ENCODE data around the gene SCUBE3. TPM values are rescaled to one million over a fixed set of nuclear protein-coding genes. Genes with fewer than 3 reads are reported as not detected.
A peak's percentile ranks its signal among the peaks of the same experiment; 100 is the strongest.

SCUBE3 gene
- total and polyA plus RNA-seq, 2 of the 4 experiments (the other 2 are of a cell fraction): 19.9 to 45.5 TPM

GRCh38 chr6:35288834-35289233 lies 75.1 kb downstream of the SCUBE3 start:
- Histone ChIP-seq H3K4me3 (ENCODE audit: insufficient read depth, low read depth, low read length) (no peak overlapping the region), H3K23ac (ENCODE audit: low read depth, low read length) (no peak overlapping the region), H3K14ac (replicated peaks; ENCODE audit: low read depth, low read length) (no peak overlapping the region), H2AK5ac (ENCODE audit: low read depth, low read length) (no peak overlapping the region), H3K4me1 (ENCODE audit: control insufficient read depth, insufficient read depth, low read length) (peaks cover 16% of the 10 kb centered on the region), H4K91ac (ENCODE audit: insufficient read depth, low read depth, low read length) (no peak overlapping the region), H3K56ac (ENCODE audit: extremely low read depth, insufficient read depth, low read length) (no peak overlapping the region), H3K27ac (ENCODE audit: insufficient read depth, low read length) (no peak overlapping the region), H3K27me3 (ENCODE audit: control insufficient read depth, insufficient read depth, low read length) (no peaks in the 10 kb centered on the region), H2BK15ac (ENCODE audit: low read depth, low read length) (no peak overlapping the region), H4K5ac (ENCODE audit: low read depth, low read length) (no peak overlapping the region), H3K9me3 (ENCODE audit: control insufficient read depth, insufficient read depth, low read length) (no peaks in the 10 kb centered on the region), H4K20me1 (ENCODE audit: insufficient read depth, low read length) (peaks cover 12% of the 10 kb centered on the region), H2AK9ac (replicated peaks; ENCODE audit: low read depth, low read length, poor library complexity) (no peak overlapping the region), H3K4me2 (ENCODE audit: low read depth, low read length) (no peak overlapping the region), H3K36me3 (ENCODE audit: control insufficient read depth, insufficient read depth, low read length) (peaks cover 55% of the 10 kb centered on the region), H2BK5ac (ENCODE audit: low read depth, low read length, poor library complexity, severe bottlenecking) (no peak overlapping the region), H2BK20ac (ENCODE audit: low read depth, low read length) (no peak overlapping the region), H4K8ac (ENCODE audit: low read depth in 2 of 2, low read length in 2 of 2) (no peak overlapping the region), H3K9ac (ENCODE audit: low read depth, low read length) (no peak overlapping the region), H3K9me1 (ENCODE audit: insufficient read depth, low read length) (peaks cover 17% of the 10 kb centered on the region), H3K79me1 (ENCODE audit: low read depth in 1 of 2, low read length in 2 of 2) (no peaks in the 10 kb centered on the region), H3K18ac (ENCODE audit: low read depth, low read length) (no peak overlapping the region), H2BK120ac (ENCODE audit: low read depth, low read length) (no peak overlapping the region), H3K4ac (ENCODE audit: low read depth, low read length) (no peak overlapping the region), H2AFZ (replicated peaks; ENCODE audit: low read length, poor library complexity) (no peak overlapping the region)
- dilution Hi-C loops (cut with HindIII; ENCODE audit: low sequenced_read_pairs, unreplicated experiment): no loop called here
- no peak for ATAC-seq (ENCODE audit: low read depth)
- CTCF ChIA-PET: interaction anchor here (1.4 kb wide), 1 partner anchor 48 kb away, joined by 3 read pairs; no protein-coding TSS in a partner anchor
- WGBS, 2 experiments (ENCODE audit: extremely low coverage in 2 of 2, insufficient read length in 1 of 2): no CpG with 5 or more reads among the region's 4 CpGs
- POLR2A ChIA-PET (ENCODE audit: unreplicated experiment): no interaction called here
- no peak for TF ChIP-seq RCOR1 (IDR thresholded peaks at IDR 0.05; ENCODE audit: insufficient replicate concordance, low read length)
- TF ChIP-seq RFX5 (IDR thresholded peaks at IDR 0.05; ENCODE audit: low read depth, low read length): no peak
- no peak for TF ChIP-seq CEBPB (IDR thresholded peaks at IDR 0.05; ENCODE audit: low read depth, low read length)
- TF ChIP-seq BHLHE40 (IDR thresholded peaks at IDR 0.05; ENCODE audit: low read depth, low read length): no peak
- TF ChIP-seq NFE2L2 (IDR thresholded peaks at IDR 0.05; ENCODE audit: low read depth, low read length): no peak
- no peak for TF ChIP-seq CHD1 (IDR thresholded peaks at IDR 0.05; ENCODE audit: low read depth, low read length)
- no peak for TF ChIP-seq USF2 (IDR thresholded peaks at IDR 0.05; ENCODE audit: low read depth, low read length)
- no peak for TF ChIP-seq POLR2A (IDR thresholded peaks at IDR 0.05; ENCODE audit: low read depth, low read length)
- no peak for TF ChIP-seq FOS (IDR thresholded peaks at IDR 0.05; ENCODE audit: low read depth, low read length)
- TF ChIP-seq MAZ (IDR thresholded peaks at IDR 0.05; ENCODE audit: borderline replicate concordance, low read depth, low read length): no peak
- no peak for TF ChIP-seq MXI1 (IDR thresholded peaks at IDR 0.05; ENCODE audit: borderline replicate concordance, low read depth, low read length)
- TF ChIP-seq ELK1 (IDR thresholded peaks at IDR 0.05; ENCODE audit: borderline replicate concordance, low read depth, low read length): no peak
- no peak for TF ChIP-seq MAFK (IDR thresholded peaks at IDR 0.05; ENCODE audit: low read depth, low read length)
- TF ChIP-seq RAD21 (IDR thresholded peaks at IDR 0.05; ENCODE audit: low read length): no peak
- no peak for TF ChIP-seq SMC3 (IDR thresholded peaks at IDR 0.05; ENCODE audit: low read depth, low read length)
- no peak for TF ChIP-seq CTCF (conservative IDR thresholded peaks at IDR 0.05; ENCODE audit: low read depth, low read length)
- BruUV-seq (replicated peaks): TSS peak; percentile 34
- DNase-seq: no peak
- intact Hi-C loops (cut with micrococcal nuclease): loop anchor here (1.0 kb wide), 1 partner anchor 30 kb away; the partner anchor contains the start of gene ZNF76
- in situ Hi-C loops (cut with MboI; ENCODE audit: low sequenced_read_pairs): no loop called here

All from IMR-90 (cell line).